SIG-M5 (cell line): ENCODE measurements around the gene KRTAP6-2.

ENCODE experiments used
- DNase-seq: peaks from one replicate; lab custom pipeline; 2025; lab: John Stamatoyannopoulos, UW

The KRTAP6-2 gene, protein sequence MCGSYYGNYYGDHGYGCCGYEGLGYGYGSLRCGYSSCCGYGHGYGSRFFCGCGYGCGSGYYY

DNA sequence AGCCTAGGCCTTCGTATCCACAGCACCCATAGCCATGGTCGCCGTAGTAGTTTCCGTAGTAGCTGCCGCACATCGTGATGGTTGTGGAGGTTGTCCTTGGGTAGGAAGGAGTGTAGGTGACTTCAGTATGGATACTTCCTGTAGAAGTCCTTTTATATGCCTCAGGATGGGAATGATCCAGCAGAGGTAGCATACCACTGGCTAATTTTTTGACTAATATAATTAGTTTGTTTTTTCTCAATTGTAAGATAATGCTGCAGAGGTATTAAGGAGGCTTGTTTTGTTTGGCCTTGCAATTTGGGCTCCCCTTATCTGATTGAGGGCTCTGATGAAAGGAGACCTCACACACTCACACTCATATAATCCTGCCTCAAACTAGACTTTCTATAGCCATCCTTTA lies at the start of gene KRTAP6-2:
KRTAP6-2 (minus strand) TSS at position 101 of the 400 bp plus-strand sequence; CDS start at position 73, 28 bp downstream.
- DNase-seq: no peak

GRCh38 chr21:30646904-30647414 lies 48.3 kb upstream of the KRTAP6-2 start:
- DNase-seq: no peak

DNA sequence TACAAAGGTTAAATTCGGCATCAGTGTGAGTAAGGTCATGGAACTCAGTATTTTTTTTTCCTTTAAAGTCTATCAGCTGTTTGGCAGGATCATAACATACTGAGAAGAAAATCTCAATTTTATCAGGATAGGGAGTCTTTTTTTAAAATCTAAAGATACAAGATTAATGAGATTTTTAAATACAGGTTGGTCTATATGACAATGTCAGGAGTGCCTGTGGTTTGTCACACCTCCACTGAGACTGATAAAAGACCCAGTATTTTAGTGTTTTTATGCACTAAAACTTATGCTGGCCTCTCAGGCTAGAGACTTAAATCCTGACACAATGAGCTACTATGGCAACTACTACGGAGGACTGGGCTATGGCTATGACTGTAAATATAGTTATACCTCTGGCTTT lies 43.9 kb upstream of the KRTAP6-2 start, which contains the start of gene KRTAP20-3:
KRTAP20-3 (plus strand) TSS at position 301 of the 400 bp plus-strand sequence.
- no peak for DNase-seq

GRCh38 chr21:30638686-30639085 lies 40.0 kb upstream of the KRTAP6-2 start:
- DNase-seq: no peak

- DNase-seq: no peak
These were observed 36.2 kb upstream of the KRTAP6-2 start, which contains the start of gene KRTAP20-2 for GRCh38 chr21:30634906-30635305. TSS of gene KRTAP20-2 (plus strand) at chr21:30635206. CDS start at chr21:30635264, 58 bp downstream.

- no peak for DNase-seq
These were observed 30.5 kb upstream of the KRTAP6-2 start for GRCh38 chr21:30629200-30629599.

DNA sequence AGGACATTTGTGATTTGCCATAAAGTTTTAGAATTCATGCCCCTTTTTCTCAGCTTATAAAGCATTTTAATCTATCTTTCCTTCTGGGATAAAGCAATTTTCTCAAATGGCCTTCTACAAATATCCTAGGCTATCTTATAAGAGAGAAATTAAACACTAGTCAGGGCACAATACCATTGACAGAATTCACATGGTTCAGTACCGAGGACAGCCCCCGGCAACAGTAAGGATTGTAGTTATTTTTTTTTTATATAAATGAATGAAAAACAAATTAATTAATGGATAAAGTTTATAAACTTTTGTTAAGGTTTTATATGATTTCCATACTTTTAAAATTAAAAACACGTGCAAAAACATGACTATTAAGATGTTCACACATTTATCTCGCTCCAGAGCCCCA lies 29.4 kb upstream of the KRTAP6-2 start:
- DNase-seq: no peak

DNA sequence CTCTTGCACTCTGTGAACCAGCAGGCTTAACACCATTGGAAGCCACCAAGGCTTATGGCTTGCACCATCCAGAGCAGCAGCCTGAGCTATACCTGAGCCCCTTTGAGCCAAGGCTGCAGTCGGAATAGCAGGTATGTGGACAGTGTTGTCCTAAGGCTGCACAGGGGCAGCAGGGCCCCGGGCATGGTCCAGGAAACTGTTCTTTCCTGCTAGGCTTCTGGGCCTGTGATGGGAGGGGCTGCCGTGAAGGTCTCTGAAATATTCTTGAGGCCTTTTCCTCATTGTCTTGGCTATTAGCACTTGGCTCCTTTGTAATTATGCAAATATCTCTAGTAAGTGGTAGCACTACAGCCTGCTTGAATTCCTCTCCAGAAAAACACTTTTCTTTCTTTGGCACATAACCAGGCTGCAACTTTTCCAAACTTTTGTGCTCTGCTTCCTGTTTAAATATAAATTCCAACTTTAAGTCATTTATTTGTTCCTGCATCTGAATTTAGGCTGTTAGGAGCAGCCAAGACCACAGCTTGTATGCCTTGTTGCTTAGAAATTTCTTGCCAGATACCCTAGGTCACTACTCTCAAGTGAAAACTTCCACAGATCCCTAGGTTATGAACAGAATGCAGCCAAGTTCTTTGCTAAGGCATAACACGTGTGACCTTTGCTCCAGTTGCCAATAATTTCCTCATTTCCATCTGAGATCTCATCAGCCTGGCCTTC lies 26.9 kb upstream of the KRTAP6-2 start:
- no peak for DNase-seq

DNA sequence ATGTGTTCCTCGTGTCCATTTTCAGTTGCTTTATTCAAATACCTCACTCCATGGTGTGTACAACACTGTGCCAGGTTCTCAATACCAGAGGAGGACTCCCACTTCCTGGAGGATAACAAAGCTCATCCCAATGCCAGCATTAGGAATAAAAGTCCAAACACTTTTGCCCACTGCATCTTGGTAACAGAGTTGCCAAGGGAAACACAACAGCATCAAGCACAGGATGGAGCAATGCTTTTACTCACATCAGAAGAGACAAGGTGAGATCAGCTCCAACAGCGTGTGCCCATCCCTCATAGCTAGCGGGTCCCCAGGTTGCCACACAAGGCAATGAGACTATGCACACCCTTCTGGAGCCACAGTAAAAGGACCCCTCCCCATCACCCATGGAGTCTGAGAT lies 24.7 kb upstream of the KRTAP6-2 start:
- DNase-seq: no peak

DNA sequence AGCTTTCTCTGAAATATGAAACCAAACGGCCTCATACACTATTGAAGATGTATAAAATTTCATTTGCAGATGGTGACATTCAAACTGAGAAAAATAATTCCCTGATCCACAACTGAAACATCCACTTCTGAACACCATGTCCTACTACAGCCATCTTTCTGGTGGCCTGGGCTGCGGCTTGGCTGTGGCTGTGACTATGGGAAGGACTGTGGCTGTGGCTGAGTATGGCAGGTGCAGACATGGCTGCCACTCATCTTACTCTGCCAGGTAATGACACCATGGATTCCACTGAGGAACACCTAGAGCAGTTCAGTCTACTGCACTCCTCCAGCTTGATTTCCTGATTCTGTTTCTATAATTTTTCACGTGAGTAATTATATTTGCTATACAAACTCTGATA lies 21.8 kb upstream of the KRTAP6-2 start, which contains the start of gene KRTAP20-4:
KRTAP20-4 (plus strand) TSS at position 106 of the 400 bp plus-strand sequence.
- no peak for DNase-seq

GRCh38 chr21:30620080-30620479 lies 21.4 kb upstream of the KRTAP6-2 start:
- no peak for DNase-seq

- no peak for DNase-seq
These were observed 17.4 kb upstream of the KRTAP6-2 start, which contains the start of gene KRTAP20-1 for GRCh38 chr21:30616125-30616524. TSS of gene KRTAP20-1 (plus strand) at chr21:30616425. CDS start at chr21:30616455, 30 bp downstream.

- no peak for DNase-seq
These were observed 16.5 kb upstream of the KRTAP6-2 start for GRCh38 chr21:30615199-30615598.

DNA sequence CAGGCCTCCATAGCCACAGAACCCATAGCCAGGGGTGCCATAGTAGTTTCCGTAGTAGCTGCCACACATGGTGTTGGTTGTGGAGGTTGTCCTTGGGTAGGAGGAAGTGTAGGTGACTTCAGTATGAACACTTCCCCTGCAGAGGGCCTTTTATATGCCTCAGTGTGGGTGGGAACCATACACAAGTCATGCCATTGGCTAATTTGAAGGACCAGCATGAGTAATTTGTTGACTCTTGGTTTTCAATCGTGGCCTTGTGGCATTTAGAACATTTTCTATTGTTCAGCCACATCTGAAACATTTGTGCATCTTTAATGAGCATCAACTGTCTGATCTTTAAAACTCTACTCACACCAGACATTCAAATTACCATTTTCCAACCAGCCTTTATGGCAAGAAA lies 15.1 kb upstream of the KRTAP6-2 start, which contains the start of gene KRTAP6-1:
KRTAP6-1 (minus strand) TSS at position 95 of the 400 bp plus-strand sequence; CDS start at position 69, 26 bp downstream.
- DNase-seq: no peak

DNA sequence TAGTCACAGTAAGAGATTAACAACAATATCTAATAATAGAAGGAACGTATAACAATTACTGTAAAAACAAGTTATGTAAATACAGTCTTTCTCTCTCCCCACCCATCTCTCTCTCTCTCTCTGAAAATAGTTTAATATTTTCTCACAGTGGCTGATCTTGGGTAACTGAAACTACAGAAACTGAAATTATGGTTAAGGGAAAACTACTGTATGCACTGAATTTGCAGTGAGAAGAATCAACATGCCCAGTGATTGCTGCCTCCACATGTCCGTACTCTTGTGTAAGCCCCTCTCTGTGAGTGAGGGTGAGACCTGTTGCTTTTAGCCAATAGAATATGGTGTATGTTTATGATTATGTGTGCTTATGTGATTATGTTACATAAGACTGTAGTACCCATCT lies 13.4 kb upstream of the KRTAP6-2 start:
- no peak for DNase-seq

GRCh38 chr21:30605968-30606367 lies 7.3 kb upstream of the KRTAP6-2 start:
- DNase-seq: no peak

- no peak for DNase-seq
These were observed 2.1 kb upstream of the KRTAP6-2 start, which contains the start of gene KRTAP22-1 for GRCh38 chr21:30600787-30601186. TSS of gene KRTAP22-1 (plus strand) at chr21:30601087.

DNA sequence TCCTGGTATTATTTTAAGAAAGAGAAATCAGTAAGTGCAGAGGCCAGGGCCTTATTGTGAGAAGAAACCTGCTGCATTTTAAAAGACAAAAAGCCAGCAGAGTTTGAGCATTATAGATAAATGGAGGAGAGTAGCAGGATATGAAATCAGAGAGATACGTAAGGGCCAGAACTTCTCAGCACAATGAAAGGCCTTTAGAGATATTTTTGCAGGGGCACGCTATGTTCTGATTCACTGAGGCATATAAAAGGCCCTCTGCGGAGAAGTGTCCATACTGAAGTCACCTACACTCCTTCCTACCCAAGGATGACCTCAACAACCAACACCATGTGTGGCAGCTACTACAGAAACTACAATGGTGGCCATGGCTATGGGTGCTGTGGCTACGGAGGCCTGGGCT lies 6.6 kb downstream of the KRTAP6-2 start, which contains the start of gene KRTAP6-3:
KRTAP6-3 (plus strand) TSS at position 301 of the 400 bp plus-strand sequence; CDS start at position 307, 6 bp downstream.
- DNase-seq: no peak

DNA sequence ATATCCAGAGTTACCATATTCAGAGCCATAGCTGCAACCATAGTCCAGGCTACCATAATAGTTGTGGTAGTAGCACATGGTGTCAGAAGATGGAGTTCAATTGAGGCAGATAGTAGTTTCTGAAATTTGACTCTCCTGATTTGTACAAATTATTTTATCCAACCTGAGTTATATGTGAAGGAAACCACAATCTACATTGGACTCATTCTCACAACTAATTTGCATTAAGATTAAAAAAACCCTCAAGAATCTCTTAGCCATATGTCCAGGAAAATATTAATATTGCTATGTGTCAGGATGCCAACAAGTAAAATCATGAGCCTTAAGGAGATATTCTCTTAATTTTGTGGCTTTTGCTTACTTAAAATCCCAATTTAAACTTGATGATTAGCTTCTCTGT lies 8.4 kb downstream of the KRTAP6-2 start, which contains the start of gene KRTAP22-2:
KRTAP22-2 (minus strand) TSS at position 101 of the 400 bp plus-strand sequence.
- DNase-seq: no peak

- DNase-seq: no peak
These were observed 15.8 kb downstream of the KRTAP6-2 start for GRCh38 chr21:30582870-30583269.

- DNase-seq: no peak
These were observed 18.6 kb downstream of the KRTAP6-2 start for GRCh38 chr21:30580132-30580531.

- DNase-seq: no peak
These were observed 19.4 kb downstream of the KRTAP6-2 start for GRCh38 chr21:30579346-30579745.

DNA sequence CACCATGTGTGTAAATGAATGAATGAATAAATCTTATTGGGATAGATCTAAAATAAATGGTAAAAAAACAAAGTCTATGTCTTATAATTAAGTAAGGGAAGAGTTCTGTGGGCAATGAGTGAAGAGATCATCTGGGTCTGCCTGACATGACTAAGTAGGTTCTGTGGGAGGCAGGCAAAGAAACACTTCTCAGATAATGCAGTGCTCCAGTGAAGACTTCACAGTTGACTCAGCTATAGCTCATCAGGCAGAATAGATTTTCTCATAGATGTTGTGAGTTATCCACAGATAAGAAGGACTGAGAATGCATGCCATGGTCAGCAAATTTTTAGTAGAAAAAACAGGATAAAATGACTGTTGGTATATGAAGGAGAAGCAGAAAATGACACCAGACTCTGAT lies 20.9 kb downstream of the KRTAP6-2 start:
- no peak for DNase-seq
